Body of pancreas (tissue), 4 donors: ENCODE data around the gene SH3GL1. TPM values are rescaled to one million over a fixed set of nuclear protein-coding genes. Genes with fewer than 3 reads are reported as not detected.

Experiments used
- ATAC-seq: fragments of 150-250 bp; one replicate; pipeline ENCODE4 v1.9.1; 2016
- DNase-seq, 4 donors: peaks; one replicate each; pipeline ENCODE4 v3.0.0-alpha.2; 2019
- H3K27ac ChIP-seq, 4 donors: fragments of 200-600 bp; sonication (generic); 1 replicate in 3 of 4; 2 replicates in 1 of 4; pipeline versions ENCODE4 v1.5.1 to v1.6.1; 2016 to 2019; ENCODE audit warnings: mild to moderate bottlenecking in 1 of 4, mixed read lengths in 1 of 4, moderate library complexity in 1 of 4
- H3K27me3 ChIP-seq, 2 donors: fragments of 200-600 bp; sonication (generic); one replicate each; pipeline ENCODE4 v1.6.0; 2016; ENCODE audit warnings: mild to moderate bottlenecking in 1 of 2
- H3K36me3 ChIP-seq, 2 donors: fragments of 200-600 bp; sonication (generic); replicated peaks in 1 of 2; 2 replicates each; pipeline ENCODE4 v1.5.1; 2016; ENCODE audit warnings: low read depth in 2 of 2; ENCODE audit not compliant: insufficient read depth in 1 of 2
- H3K4me1 ChIP-seq: fragments of 200-600 bp; sonication (generic); one replicate; pipeline ENCODE4 v1.6.0; 2016
- H3K4me3 ChIP-seq, 2 donors: fragments of 200-600 bp; sonication (generic); 1 replicate in 1 of 2; 2 replicates in 1 of 2; pipeline ENCODE4 v1.5.1; 2016 to 2019
- H3K9me3 ChIP-seq, 3 donors: fragments of 200-600 bp; sonication (generic); 1 replicate in 2 of 3; 2 replicates in 1 of 3; pipeline ENCODE4 v1.5.1; 2016
- POLR2A ChIP-seq, 3 donors: fragments of 450-650 bp; IDR thresholded peaks; one replicate each; pipeline ENCODE4 v1.6.1; 2016; ENCODE audit warnings: antibody characterized with exemption in 3 of 3, mild to moderate bottlenecking in 2 of 3
- WGBS, 2 donors: methylation state at CpG; one replicate each; pipeline ENCODE4 v1.1.5; 2017; 5-methylcytosine and 5-hydroxymethylcytosine counted together
- intact Hi-C: fragments of 100-400 bp; cut with DNase I; formaldehyde crosslinking; loops from one replicate; pipeline ENCODE4 v1.15.1; 2023
- total RNA-seq, 2 donors: library from RNA; depleted of rRNA; stranded (reverse); fragments of >200 nt; gene quantifications; one replicate each; pipeline ENCODE4 v1.1.0, GENCODE V29; 2016
- TF ChIP-seq, protein P1 (sequence below), 7 experiments: fragments of 450-650 bp in 4 of 7; fragments of 200-600 bp in 3 of 7; sonication (generic) in 3 of 7; IDR thresholded peaks; one replicate each; pipeline ENCODE4 v1.5.1; 2016 to 2019; ENCODE audit warnings: antibody characterized with exemption in 7 of 7

SH3GL1 gene
- total RNA-seq, 2 donors from 2014 or later = 20.4 to 22.6 TPM

DNA sequence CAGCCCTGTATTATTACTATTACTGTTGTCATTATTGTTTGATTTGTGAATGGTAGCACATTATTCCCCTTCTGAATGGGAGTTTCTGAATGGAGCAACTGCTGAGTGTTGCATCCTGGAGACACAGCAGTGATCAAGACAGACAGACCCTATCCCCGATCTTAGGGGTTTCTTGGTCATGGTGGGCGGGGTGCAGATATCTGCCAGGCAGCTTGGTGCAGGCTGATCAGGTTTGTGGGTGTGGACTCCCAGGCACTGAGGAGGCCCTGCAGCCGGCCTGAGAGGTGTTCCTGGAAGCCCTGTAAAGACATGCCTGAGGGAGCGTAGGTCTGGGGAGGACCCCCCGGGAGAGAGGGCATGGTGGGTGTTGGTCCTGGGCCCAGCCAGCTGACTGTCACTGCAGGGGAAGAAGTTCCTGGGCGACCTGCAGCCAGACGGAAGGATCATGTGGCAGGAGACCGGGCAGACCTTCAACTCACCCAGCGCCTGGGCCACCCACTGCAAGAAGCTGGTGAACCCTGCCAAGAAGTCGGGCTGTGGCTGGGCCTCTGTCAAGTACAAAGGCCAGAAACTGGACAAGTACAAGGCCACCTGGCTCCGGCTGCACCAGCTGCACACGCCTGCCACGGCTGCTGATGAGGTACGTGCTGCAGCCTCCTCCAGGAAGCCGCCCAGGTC is 54.9 kb downstream of the SH3GL1 start:
- H3K4me3 ChIP-seq = no peak overlapping the region
- H3K27me3 ChIP-seq = no peaks in the 10 kb centered on the region
- intact Hi-C loops = no loop called here
- 49 to 79% methylated on average over 5 to 15 of the region's 15 CpGs for WGBS, 2 donors
- peaks cover 46% of the 10 kb centered on the region for H3K4me1 ChIP-seq
- H3K36me3 ChIP-seq = no peaks in the 10 kb centered on the region
- DNase-seq (peak; percentile 84 to 93 (median 92)), ATAC-seq (peak; percentile 12)
- TF ChIP-seq, protein P1, sequence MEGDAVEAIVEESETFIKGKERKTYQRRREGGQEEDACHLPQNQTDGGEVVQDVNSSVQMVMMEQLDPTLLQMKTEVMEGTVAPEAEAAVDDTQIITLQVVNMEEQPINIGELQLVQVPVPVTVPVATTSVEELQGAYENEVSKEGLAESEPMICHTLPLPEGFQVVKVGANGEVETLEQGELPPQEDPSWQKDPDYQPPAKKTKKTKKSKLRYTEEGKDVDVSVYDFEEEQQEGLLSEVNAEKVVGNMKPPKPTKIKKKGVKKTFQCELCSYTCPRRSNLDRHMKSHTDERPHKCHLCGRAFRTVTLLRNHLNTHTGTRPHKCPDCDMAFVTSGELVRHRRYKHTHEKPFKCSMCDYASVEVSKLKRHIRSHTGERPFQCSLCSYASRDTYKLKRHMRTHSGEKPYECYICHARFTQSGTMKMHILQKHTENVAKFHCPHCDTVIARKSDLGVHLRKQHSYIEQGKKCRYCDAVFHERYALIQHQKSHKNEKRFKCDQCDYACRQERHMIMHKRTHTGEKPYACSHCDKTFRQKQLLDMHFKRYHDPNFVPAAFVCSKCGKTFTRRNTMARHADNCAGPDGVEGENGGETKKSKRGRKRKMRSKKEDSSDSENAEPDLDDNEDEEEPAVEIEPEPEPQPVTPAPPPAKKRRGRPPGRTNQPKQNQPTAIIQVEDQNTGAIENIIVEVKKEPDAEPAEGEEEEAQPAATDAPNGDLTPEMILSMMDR (IDR thresholded peaks at IDR 0.05) = no peak
- TF ChIP-seq POLR2A (IDR thresholded peaks at IDR 0.05) = no peak
- peak overlapping the region in 3 of 4 donors; percentile 28 to 64 (median 62) for H3K27ac ChIP-seq
- no peaks in the 10 kb centered on the region for H3K9me3 ChIP-seq

GRCh38 chr19:4343370-4344307 is 56.7 kb downstream of the SH3GL1 start, which contains the start of gene MPND:
Gene MPND (plus strand): TSS chr19:4343562. CDS start chr19:4343594, 32 bp downstream.
- no peaks in the 10 kb centered on the region for H3K27me3 ChIP-seq
- peaks cover 52% of the 10 kb centered on the region for H3K4me1 ChIP-seq
- H3K36me3 ChIP-seq = no peaks in the 10 kb centered on the region
- H3K27ac ChIP-seq = peak within 1 kb of the TSS; percentile 74 to 99 (median 86)
- TF ChIP-seq, protein P1 (IDR thresholded peaks at IDR 0.05) = peak in 1 of 7 experiments; percentile 18
- TF ChIP-seq POLR2A (IDR thresholded peaks at IDR 0.05) = peak in 1 of 3 donors; percentile 33
- WGBS, 2 donors = 4 to 28% methylated on average over 9 to 69 of the region's 101 CpGs
- DNase-seq = peak; percentile 89 to 93 (median 90)
- H3K9me3 ChIP-seq = no peaks in the 10 kb centered on the region
- ATAC-seq = peak; percentile 71
- H3K4me3 ChIP-seq = peak within 1 kb of the TSS in 1 of 2 donors; percentile 40
- intact Hi-C loops = no loop called here

- H3K27me3 ChIP-seq = no peaks in the 10 kb centered on the region
- peak; percentile 93 to 99 (median 96) for DNase-seq
- intact Hi-C loops = no loop called here
- TF ChIP-seq, protein P1 (IDR thresholded peaks at IDR 0.05) = peak in 4 of 7 experiments; percentile 35 to 50 (median 45)
- peak; percentile 79 to 90 (median 88) for TF ChIP-seq POLR2A (IDR thresholded peaks at IDR 0.05)
- ATAC-seq = peak; percentile 87
- 0 to 1% methylated on average over 12 to 39 of the region's 39 CpGs for WGBS, 2 donors
- H3K9me3 ChIP-seq = no peaks in the 10 kb centered on the region
- peaks cover 52% of the 10 kb centered on the region for H3K4me1 ChIP-seq
- H3K4me3 ChIP-seq = peak overlapping the region in 1 of 2 donors; percentile 40
- peak overlapping the region; percentile 74 to 99 (median 86) for H3K27ac ChIP-seq
- H3K36me3 ChIP-seq = no peaks in the 10 kb centered on the region
Measured at GRCh38 chr19:4342615-4343369, 57.6 kb downstream of the SH3GL1 start.

GRCh38 chr19:4342314-4342614 is 58.1 kb downstream of the SH3GL1 start:
- TF ChIP-seq POLR2A (IDR thresholded peaks at IDR 0.05) = no peak
- TF ChIP-seq, protein P1 (IDR thresholded peaks at IDR 0.05) = no peak
- intact Hi-C loops = no loop called here
- Histone ChIP-seq H3K27me3 (no peaks in the 10 kb centered on the region), H3K27ac (peak overlapping the region; percentile 74 to 99 (median 86)), H3K36me3 (no peaks in the 10 kb centered on the region), H3K9me3 (no peaks in the 10 kb centered on the region), H3K4me1 (peaks cover 52% of the 10 kb centered on the region), H3K4me3 (no peak overlapping the region)
- 2 to 3% methylated on average over 6 to 10 of the region's 10 CpGs for WGBS, 2 donors
- DNase-seq = no peak
- peak; percentile 3 for ATAC-seq
